Colonic mucosa (tissue), 4 donors: Measurements from ENCODE around the gene MCTP2. TPM values are rescaled to one million over a fixed set of nuclear protein-coding genes. Genes with fewer than 3 reads are reported as not detected.

Experiments
- DNase-seq: peaks from one replicate; pipeline ENCODE4 v3.0.0-alpha.2; 2020
- H3K27ac ChIP-seq: fragments of 200-600 bp; one replicate; pipeline ENCODE4 v1.8.0; 2021
- H3K27me3 ChIP-seq: fragments of 200-600 bp; one replicate; pipeline ENCODE4 v1.8.0; 2021
- H3K36me3 ChIP-seq: fragments of 200-600 bp; one replicate; pipeline ENCODE4 v1.8.0; 2021
- H3K4me1 ChIP-seq: fragments of 200-600 bp; one replicate; pipeline ENCODE4 v1.8.0; 2021; ENCODE audit warnings: mild to moderate bottlenecking
- H3K4me3 ChIP-seq: fragments of 200-600 bp; one replicate; pipeline ENCODE4 v1.8.0; 2021
- H3K9ac ChIP-seq, 2 donors: one replicate each; pipeline ENCODE4 v1.7.0; 2013; ENCODE audit warnings: control low read depth in 2 of 2, low read depth in 2 of 2, low read length in 2 of 2
- H3K9me3 ChIP-seq: fragments of 200-600 bp; one replicate; pipeline ENCODE4 v1.8.0; 2021
- intact Hi-C: fragments of 100-400 bp; cut with DNase I; formaldehyde crosslinking; loops from one replicate; pipeline ENCODE4 v1.14.1; 2022
- total RNA-seq, 2 donors: library from RNA; stranded (reverse); fragmentation: NEBNext Ultra II Directional in 1 of 2; extraction: Animal tissue kit (Norgen Biotek cat#: 25700) in 1 of 2; gene quantifications; one replicate each; pipeline ENCODE4 v1.2.1, GENCODE V29; 2021
- TF ChIP-seq, protein P1 (sequence below): fragments of 200-600 bp; IDR thresholded peaks from one replicate; pipeline ENCODE4 v1.8.0; 2022; ENCODE audit warnings: antibody characterized with exemption, mild to moderate bottlenecking
- donor health status: healthy.
- donor health status: DM: no; HTN: no; CAD: no.
- donor health status: DM: no; HTN: no; CAD: no.

MCTP2 gene
- total RNA-seq, 2 donors from 2014 or later: 56.4 to 88.3 TPM

DNA sequence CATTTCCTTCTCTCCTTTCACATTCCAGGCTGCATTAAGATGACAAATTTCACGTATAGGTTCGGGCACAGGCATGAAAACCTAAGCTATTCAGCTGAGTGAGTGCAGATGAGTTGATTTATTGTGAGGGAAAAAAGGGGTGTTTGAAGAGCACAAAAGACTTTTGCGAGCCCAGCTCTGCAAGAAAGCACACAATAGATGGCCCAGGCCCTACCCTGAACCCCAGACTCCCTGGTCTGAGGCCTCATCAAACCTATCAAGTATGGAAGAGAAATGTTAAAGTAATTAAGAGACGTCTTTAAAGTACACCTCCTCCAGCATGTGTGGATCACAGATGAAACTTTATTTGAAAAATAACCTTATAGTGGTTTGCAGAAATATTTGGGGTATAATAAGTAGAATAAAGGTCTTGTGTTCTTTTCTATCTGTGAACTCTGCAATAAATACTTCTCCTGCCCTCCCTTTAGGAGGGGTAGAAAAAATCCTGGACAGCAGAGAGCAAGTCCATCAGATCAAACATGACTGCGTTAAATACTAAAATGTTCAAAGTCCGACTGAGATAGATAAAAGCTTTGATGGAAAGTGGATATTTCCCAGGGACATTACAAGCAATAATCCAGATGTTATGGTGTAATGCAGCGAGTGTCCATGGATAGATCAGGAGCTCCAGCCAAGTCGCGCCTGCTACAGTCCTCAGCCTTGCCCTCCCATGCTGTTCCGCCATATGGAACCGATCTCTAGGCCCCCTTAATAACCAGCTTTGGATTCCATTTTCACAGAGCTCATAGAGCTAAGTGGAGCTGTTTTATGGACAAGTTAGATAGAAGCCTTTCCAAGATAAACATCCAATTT lies 121.5 kb downstream of the MCTP2 start:
- Histone ChIP-seq H3K4me3 (no peak overlapping the region), H3K36me3 (no peaks in the 10 kb centered on the region), H3K4me1 (no peaks in the 10 kb centered on the region), H3K9me3 (no peaks in the 10 kb centered on the region), H3K9ac (no peak overlapping the region), H3K27ac (no peak overlapping the region), H3K27me3 (no peaks in the 10 kb centered on the region)
- TF ChIP-seq, protein P1, sequence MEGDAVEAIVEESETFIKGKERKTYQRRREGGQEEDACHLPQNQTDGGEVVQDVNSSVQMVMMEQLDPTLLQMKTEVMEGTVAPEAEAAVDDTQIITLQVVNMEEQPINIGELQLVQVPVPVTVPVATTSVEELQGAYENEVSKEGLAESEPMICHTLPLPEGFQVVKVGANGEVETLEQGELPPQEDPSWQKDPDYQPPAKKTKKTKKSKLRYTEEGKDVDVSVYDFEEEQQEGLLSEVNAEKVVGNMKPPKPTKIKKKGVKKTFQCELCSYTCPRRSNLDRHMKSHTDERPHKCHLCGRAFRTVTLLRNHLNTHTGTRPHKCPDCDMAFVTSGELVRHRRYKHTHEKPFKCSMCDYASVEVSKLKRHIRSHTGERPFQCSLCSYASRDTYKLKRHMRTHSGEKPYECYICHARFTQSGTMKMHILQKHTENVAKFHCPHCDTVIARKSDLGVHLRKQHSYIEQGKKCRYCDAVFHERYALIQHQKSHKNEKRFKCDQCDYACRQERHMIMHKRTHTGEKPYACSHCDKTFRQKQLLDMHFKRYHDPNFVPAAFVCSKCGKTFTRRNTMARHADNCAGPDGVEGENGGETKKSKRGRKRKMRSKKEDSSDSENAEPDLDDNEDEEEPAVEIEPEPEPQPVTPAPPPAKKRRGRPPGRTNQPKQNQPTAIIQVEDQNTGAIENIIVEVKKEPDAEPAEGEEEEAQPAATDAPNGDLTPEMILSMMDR: no peak
- no peak for DNase-seq
- intact Hi-C loops: no loop called here

DNA sequence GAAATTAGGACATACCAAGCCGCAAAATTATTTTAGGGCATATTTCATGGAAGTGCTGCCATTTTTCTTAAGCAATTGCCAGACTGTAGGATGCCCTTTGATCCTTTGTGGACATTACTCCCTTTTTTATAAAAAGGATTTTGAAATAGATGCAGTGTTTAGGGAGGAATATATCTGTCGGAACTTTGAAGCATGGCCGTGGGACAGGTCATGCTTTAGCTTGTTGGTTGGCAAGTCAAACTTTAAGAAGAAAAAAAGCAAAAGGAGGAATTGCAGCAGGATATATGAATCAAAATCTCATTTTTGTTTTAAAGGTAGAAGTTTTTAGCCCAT lies 122.1 kb downstream of the MCTP2 start:
- TF ChIP-seq, protein P1: no peak

DNA sequence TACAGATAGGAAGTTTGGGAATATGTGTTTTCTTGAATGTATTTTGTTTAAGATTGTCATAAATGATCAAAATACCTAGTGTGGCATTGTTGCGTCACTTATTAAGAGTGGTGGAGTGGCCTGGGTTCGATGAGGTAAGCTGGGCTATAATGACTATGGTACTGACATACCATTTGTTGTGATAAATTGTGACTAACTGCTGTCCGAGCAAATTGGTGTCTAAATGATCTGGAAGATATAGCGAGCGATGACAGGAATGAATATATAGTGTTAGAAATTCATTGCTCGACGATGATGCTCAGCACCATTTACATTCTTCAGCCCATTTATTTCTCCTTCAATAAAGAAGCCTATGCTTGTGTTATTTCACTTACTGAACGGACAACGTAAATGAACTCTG lies 123.3 kb downstream of the MCTP2 start:
- TF ChIP-seq, protein P1: no peak
- Histone ChIP-seq H3K9ac (no peak overlapping the region), H3K27me3 (no peaks in the 10 kb centered on the region), H3K4me1 (no peaks in the 10 kb centered on the region), H3K9me3 (no peaks in the 10 kb centered on the region), H3K36me3 (no peaks in the 10 kb centered on the region), H3K4me3 (no peak overlapping the region), H3K27ac (no peak overlapping the region)
- intact Hi-C loops: no loop called here
- no peak for DNase-seq

More for the DNA sequence above, 122.1 kb downstream of the MCTP2 start:
- Histone ChIP-seq H3K9me3 (no peaks in the 10 kb centered on the region), H3K4me3 (no peak overlapping the region), H3K9ac (no peak overlapping the region), H3K4me1 (no peaks in the 10 kb centered on the region), H3K36me3 (no peaks in the 10 kb centered on the region), H3K27me3 (no peaks in the 10 kb centered on the region), H3K27ac (no peak overlapping the region)
- no peak for DNase-seq
- intact Hi-C loops: no loop called here

DNA sequence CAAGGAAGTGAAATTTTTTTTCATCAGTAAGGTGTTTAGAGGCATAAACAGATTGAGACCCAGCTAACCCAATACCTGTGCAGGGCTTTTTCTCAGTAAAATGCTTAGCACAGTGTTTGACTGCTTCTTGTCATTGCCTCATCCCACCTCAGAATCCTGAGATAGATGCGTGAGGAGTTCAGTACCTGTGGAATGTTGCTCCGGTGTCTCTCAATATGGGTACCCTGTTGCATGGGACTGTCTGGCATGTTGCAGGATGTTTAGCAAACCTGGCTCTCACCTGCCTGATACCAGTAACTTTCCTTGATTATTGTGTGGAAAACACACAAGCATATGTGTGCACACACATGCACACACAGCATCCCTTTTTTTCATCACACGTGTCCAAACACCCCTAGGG lies 128.4 kb downstream of the MCTP2 start:
- Histone ChIP-seq H3K36me3 (no peaks in the 10 kb centered on the region), H3K9ac (no peak overlapping the region), H3K4me1 (no peaks in the 10 kb centered on the region), H3K27me3 (no peaks in the 10 kb centered on the region), H3K4me3 (no peak overlapping the region), H3K27ac (no peak overlapping the region), H3K9me3 (no peaks in the 10 kb centered on the region)
- TF ChIP-seq, protein P1: no peak
- no peak for DNase-seq
- intact Hi-C loops: no loop called here

DNA sequence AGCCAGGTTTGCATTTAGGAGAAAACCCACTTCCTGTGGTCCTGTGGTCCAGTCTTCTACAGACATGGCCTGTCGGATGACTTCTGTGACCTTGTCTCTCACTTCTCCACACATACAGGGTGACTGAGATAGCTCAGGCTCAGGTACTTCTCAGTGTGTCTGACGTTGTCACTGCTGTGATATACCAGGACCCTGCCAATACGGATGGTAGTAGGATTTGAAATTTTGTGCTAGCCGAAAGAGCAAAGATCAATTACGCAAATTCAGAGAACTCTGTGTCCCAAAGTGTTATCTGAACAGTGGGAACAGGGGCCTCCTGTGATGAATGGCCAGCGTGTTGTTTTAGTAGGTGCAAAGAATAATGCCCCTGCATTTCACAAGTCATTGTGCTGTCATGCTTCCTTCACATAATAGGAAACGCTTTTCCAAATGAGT lies 128.9 kb downstream of the MCTP2 start:
- H3K9ac ChIP-seq: no peak overlapping the region
- H3K36me3 ChIP-seq: no peaks in the 10 kb centered on the region
- no peak overlapping the region for H3K27ac ChIP-seq

More for the DNA sequence above, 128.9 kb downstream of the MCTP2 start:
- TF ChIP-seq, protein P1: no peak
- no peak overlapping the region for H3K4me3 ChIP-seq
- no peaks in the 10 kb centered on the region for H3K9me3 ChIP-seq
- no peaks in the 10 kb centered on the region for H3K4me1 ChIP-seq
- no peak for DNase-seq
- no peaks in the 10 kb centered on the region for H3K27me3 ChIP-seq
- intact Hi-C loops: no loop called here
